Thyroid gland (tissue), 4 donors: ENCODE data around the gene BMP4.

ENCODE experiments used
- POLR2A ChIP-seq, 2 donors: fragments of 450-650 bp; IDR thresholded peaks; one replicate each; pipeline ENCODE4 v1.6.1; 2017; ENCODE audit warnings: antibody characterized with exemption in 2 of 2, mild to moderate bottlenecking in 2 of 2, moderate library complexity in 1 of 2
- TF ChIP-seq, protein P1 (sequence below), 6 experiments: fragments of 200-600 bp in 3 of 6; fragments of 450-650 bp in 3 of 6; sonication (generic) in 3 of 6; IDR thresholded peaks; one replicate each; pipeline ENCODE4 v1.5.1; 2016 to 2019; ENCODE audit warnings: antibody characterized with exemption in 6 of 6, mild to moderate bottlenecking in 2 of 6, inconsistent platforms in 1 of 6, moderate library complexity in 1 of 6

DNA sequence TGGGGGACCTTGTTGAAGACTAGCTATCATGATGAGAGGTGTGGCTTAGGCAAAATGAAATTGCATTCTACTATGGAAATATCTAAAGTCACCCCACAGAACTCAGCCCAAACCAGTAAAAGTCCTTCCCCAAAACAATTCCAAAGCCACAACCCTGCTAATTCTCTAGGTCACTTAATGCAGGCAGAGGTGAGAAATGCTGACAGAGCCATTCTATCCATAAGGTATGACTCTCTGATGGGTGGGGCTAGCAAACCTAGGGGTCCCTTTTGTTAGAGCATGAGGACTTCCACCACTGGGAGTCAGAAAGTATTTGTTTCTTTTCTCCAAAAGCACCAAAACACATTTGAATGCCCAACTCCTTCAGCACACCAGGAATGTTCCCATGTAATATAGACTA, 12.7 kb upstream of the BMP4 start:
- TF ChIP-seq POLR2A (IDR thresholded peaks at IDR 0.05), result no peak
- TF ChIP-seq, protein P1, sequence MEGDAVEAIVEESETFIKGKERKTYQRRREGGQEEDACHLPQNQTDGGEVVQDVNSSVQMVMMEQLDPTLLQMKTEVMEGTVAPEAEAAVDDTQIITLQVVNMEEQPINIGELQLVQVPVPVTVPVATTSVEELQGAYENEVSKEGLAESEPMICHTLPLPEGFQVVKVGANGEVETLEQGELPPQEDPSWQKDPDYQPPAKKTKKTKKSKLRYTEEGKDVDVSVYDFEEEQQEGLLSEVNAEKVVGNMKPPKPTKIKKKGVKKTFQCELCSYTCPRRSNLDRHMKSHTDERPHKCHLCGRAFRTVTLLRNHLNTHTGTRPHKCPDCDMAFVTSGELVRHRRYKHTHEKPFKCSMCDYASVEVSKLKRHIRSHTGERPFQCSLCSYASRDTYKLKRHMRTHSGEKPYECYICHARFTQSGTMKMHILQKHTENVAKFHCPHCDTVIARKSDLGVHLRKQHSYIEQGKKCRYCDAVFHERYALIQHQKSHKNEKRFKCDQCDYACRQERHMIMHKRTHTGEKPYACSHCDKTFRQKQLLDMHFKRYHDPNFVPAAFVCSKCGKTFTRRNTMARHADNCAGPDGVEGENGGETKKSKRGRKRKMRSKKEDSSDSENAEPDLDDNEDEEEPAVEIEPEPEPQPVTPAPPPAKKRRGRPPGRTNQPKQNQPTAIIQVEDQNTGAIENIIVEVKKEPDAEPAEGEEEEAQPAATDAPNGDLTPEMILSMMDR (IDR thresholded peaks at IDR 0.05), result no peak
